CD4-positive, alpha-beta memory T cell (primary cell): ENCODE data around the gene ATP7B. TPM values are rescaled to one million over a fixed set of nuclear protein-coding genes. Genes with fewer than 3 reads are reported as not detected.
"Not testable (repeated sequence)": the region's sequence is repeated elsewhere in the genome, so short reads cannot be mapped to it uniquely, and the experiment has no call there.

Experiments
- CTCF ChIA-PET: fragments of 350-600 bp; sonication (Branson Sonifier 250); formaldehyde crosslinking; loops from one replicate; lab custom pipeline; 2021; ENCODE audit warnings: inconsistent platforms; ENCODE audit not compliant: partially characterized antibody; lab: Charles Lee
- POLR2A ChIA-PET: fragments of 350-600 bp; sonication (Branson Sonifier 250); formaldehyde crosslinking; loops from one replicate; lab custom pipeline; 2021; ENCODE audit not compliant: partially characterized antibody; lab: Charles Lee
- DNase-seq, 5 donors: peaks; one replicate each; pipeline versions ENCODE4 v3.0.0 to v3.0.0-alpha.2; 2020 to 2022; ENCODE audit warnings: mixed read lengths in 1 of 5
- H3K27ac ChIP-seq: one replicate; pipeline ENCODE4 v1.7.0; 2013; ENCODE audit warnings: low read depth, low read length
- H3K27me3 ChIP-seq: 2 replicates; pipeline ENCODE4 v1.7.0; 2013; ENCODE audit warnings: mild to moderate bottlenecking, low read length, moderate library complexity; ENCODE audit not compliant: insufficient read depth
- H3K36me3 ChIP-seq: 2 replicates; pipeline ENCODE4 v1.7.0; 2013; ENCODE audit warnings: mild to moderate bottlenecking, low read length, moderate library complexity; ENCODE audit not compliant: insufficient read depth
- H3K4me1 ChIP-seq: 2 replicates; pipeline ENCODE4 v1.7.0; 2013; ENCODE audit warnings: mild to moderate bottlenecking, low read length, moderate library complexity; ENCODE audit not compliant: insufficient read depth
- H3K4me3 ChIP-seq, 2 donors: one replicate each; pipeline ENCODE4 v1.7.0; 2013; ENCODE audit warnings: low read length in 2 of 2, mild to moderate bottlenecking in 1 of 2
- H3K9me3 ChIP-seq, 2 donors: one replicate each; pipeline ENCODE4 v1.7.0; 2013; ENCODE audit warnings: low read length in 2 of 2, control low read depth in 1 of 2; ENCODE audit not compliant: control insufficient read depth in 1 of 2
- H3K27ac Mint-ChIP-seq, 7 donors: one replicate each; pipeline ENCODE4 v1.8.0; 2020 to 2021; ENCODE audit warnings: mixed read lengths in 7 of 7, mild to moderate bottlenecking in 6 of 7, inconsistent platforms in 3 of 7, moderate library complexity in 3 of 7
- H3K27me3 Mint-ChIP-seq, 2 donors: one replicate each; pipeline ENCODE4 v1.8.0; 2020 to 2021; ENCODE audit warnings: mixed read lengths in 2 of 2
- H3K36me3 Mint-ChIP-seq, 2 donors: one replicate each; pipeline ENCODE4 v1.8.0; 2020 to 2021; ENCODE audit warnings: mixed read lengths in 2 of 2, inconsistent platforms in 1 of 2, mild to moderate bottlenecking in 1 of 2
- H3K4me1 Mint-ChIP-seq, 4 donors: one replicate each; pipeline ENCODE4 v1.8.0; 2020 to 2021; ENCODE audit warnings: mixed read lengths in 4 of 4, mild to moderate bottlenecking in 1 of 4
- H3K4me3 Mint-ChIP-seq, 8 donors: one replicate each; pipeline ENCODE4 v1.8.0; 2020 to 2021; ENCODE audit warnings: mixed read lengths in 8 of 8, mild to moderate bottlenecking in 7 of 8, moderate library complexity in 6 of 8, inconsistent platforms in 3 of 8
- H3K9me3 Mint-ChIP-seq, 8 donors: one replicate each; pipeline ENCODE4 v1.8.0; 2020 to 2021; ENCODE audit warnings: mixed read lengths in 8 of 8, mild to moderate bottlenecking in 5 of 8, inconsistent platforms in 3 of 8, moderate library complexity in 1 of 8
- intact Hi-C: fragments of 100-400 bp; cut with micrococcal nuclease; formaldehyde crosslinking; loops from one replicate; pipeline ENCODE4 v1.15.1; 2023
- polyA plus RNA-seq, 2 donors: library from polyadenylated mRNA; unstranded; fragments of 300-500 nt; fragmentation: Illumina TruSeq; gene quantifications; one replicate each; pipeline ENCODE4 v1.2.3, GENCODE V29; 2021
- total RNA-seq, 2 experiments: library from RNA; stranded (reverse); gene quantifications; one replicate each; pipeline ENCODE4 v1.2.3, GENCODE V29; 2021

ATP7B gene
- total and polyA plus RNA-seq, 4 experiments from 2014 or later = 0.28 to 1.4 (median 0.87) TPM

- Mint-ChIP-seq H3K36me3 (no peaks in the 10 kb centered on the region), H3K9me3 (no peaks in the 10 kb centered on the region), H3K4me1 (peaks cover 18 to 31% (median 23%) of the 10 kb centered on the region in 4 donors), H3K27me3 (peaks cover 0 to 2% of the 10 kb centered on the region in 2 donors), H3K4me3 (peak overlapping the region in 2 of 8 donors; percentile 9 to 30), H3K27ac (no peak overlapping the region)
- no peak for DNase-seq
- H3K4me1 ChIP-seq = peaks cover 6% of the 10 kb centered on the region
- intact Hi-C loops = no loop called here
- H3K27ac ChIP-seq = no peak overlapping the region
- H3K9me3 ChIP-seq = no peaks in the 10 kb centered on the region
- POLR2A ChIA-PET = no interaction called here
- CTCF ChIA-PET = interaction anchor here (1.5 kb wide), 2 partner anchors 9 to 95 kb away, joined by 4 read pairs; no protein-coding TSS in a partner anchor
- H3K4me3 ChIP-seq = no peak overlapping the region
- H3K36me3 ChIP-seq = no peaks in the 10 kb centered on the region
- H3K27me3 ChIP-seq = no peaks in the 10 kb centered on the region
Measured at GRCh38 chr13:51910508-51910907, 100.7 kb downstream of the ATP7B start.

DNA sequence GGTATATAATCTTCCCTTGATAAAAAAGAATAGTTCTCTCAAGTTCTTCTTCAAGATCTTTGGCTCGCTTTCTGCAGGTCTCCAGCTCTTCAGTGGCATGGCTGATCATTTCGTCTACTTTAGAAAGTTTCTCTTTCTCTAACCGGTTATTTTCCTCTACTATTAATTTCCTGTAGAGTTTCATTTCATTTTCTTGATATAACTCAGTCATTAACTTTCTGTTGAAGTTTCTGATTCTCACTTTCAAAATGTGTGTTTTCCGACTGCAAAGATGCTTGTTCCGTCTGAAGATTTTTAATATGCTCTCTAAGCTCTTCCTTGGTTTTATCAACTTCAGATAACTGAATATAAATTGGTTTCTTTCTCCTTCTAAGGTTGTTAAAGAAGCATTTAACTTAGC, 102.0 kb downstream of the ATP7B start:
- H3K36me3 ChIP-seq, H3K9me3 Mint-ChIP-seq, H3K36me3 Mint-ChIP-seq, H3K4me1 ChIP-seq, H3K4me3 ChIP-seq, H3K27me3 ChIP-seq, H3K27ac ChIP-seq, H3K9me3 ChIP-seq, DNase-seq, H3K27me3 Mint-ChIP-seq, intact Hi-C loops, POLR2A ChIA-PET: not testable (repeated sequence)
- H3K4me3 Mint-ChIP-seq = peak overlapping the region; percentile 2 to 84 (median 61)
- peak overlapping the region in 4 of 7 donors; percentile 54 to 82 (median 62) for H3K27ac Mint-ChIP-seq
- CTCF ChIA-PET = interaction anchor here (1.8 kb wide), 1 partner anchor 16 kb away, joined by 3 read pairs; no protein-coding TSS in a partner anchor
- peaks cover 18 to 31% (median 23%) of the 10 kb centered on the region in 4 donors for H3K4me1 Mint-ChIP-seq

DNA sequence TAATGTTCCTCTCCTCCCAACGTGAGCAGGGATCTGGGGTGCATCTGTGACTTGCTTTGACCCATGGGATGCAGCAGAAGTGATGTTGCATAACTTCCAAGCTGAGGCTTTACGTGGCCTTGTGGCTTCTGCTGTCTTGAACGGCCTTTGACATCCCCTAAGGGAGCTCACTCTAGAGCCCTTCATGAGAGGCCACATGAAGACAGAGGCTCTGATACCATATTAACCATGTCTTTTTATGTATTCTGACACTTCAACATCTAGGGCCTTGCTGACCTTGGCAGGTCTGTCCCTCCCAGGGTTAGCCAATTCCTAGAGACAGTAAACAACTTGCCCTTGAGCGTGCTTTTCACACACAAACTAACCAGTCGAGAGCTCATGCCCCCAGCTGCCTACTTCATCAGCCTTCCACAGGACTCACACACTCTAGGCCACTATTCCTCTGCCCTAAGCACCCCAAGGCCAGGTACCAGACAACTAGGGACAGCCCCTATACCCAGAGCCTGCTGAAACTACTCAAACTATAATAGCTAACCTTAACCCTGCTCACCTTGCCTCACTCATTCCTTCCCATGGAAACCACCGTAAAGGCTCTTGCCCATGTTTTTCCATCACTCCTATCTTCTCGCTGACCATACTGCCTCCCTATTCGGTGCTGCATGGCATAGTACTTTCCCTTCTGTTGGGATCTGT, 104.1 kb downstream of the ATP7B start:
- no peaks in the 10 kb centered on the region for H3K36me3 Mint-ChIP-seq
- Histone ChIP-seq H3K9me3 (no peaks in the 10 kb centered on the region), H3K27ac (no peak overlapping the region), H3K4me1 (peaks cover 6% of the 10 kb centered on the region), H3K4me3 (no peak overlapping the region), H3K27me3 (no peaks in the 10 kb centered on the region), H3K36me3 (no peaks in the 10 kb centered on the region)
- ChIA-PET CTCF (no interaction called here), POLR2A (no interaction called here)
- no peak for DNase-seq
- H3K27me3 Mint-ChIP-seq = peaks cover 0 to 5% of the 10 kb centered on the region in 2 donors
- H3K4me3 Mint-ChIP-seq = no peak overlapping the region
- H3K27ac Mint-ChIP-seq = no peak overlapping the region
- H3K9me3 Mint-ChIP-seq = no peaks in the 10 kb centered on the region
- intact Hi-C loops = no loop called here
- H3K4me1 Mint-ChIP-seq = peaks cover 22 to 42% (median 29%) of the 10 kb centered on the region in 4 donors

- no peak overlapping the region for H3K27ac ChIP-seq
- Mint-ChIP-seq H3K36me3 (no peaks in the 10 kb centered on the region), H3K27me3 (peaks cover 0 to 5% of the 10 kb centered on the region in 2 donors), H3K4me1 (peaks cover 17 to 42% (median 29%) of the 10 kb centered on the region in 4 donors), H3K4me3 (no peak overlapping the region), H3K9me3 (no peaks in the 10 kb centered on the region), H3K27ac (no peak overlapping the region)
- CTCF ChIA-PET = interaction anchor here (1.3 kb wide), 1 partner anchor 8 kb away, joined by 3 read pairs; no protein-coding TSS in a partner anchor
- H3K27me3 ChIP-seq = no peaks in the 10 kb centered on the region
- no peak for DNase-seq
- peaks cover 6% of the 10 kb centered on the region for H3K4me1 ChIP-seq
- H3K4me3 ChIP-seq = no peak overlapping the region
- intact Hi-C loops = no loop called here
- POLR2A ChIA-PET = no interaction called here
- H3K36me3 ChIP-seq = no peaks in the 10 kb centered on the region
- no peaks in the 10 kb centered on the region for H3K9me3 ChIP-seq
Measured at GRCh38 chr13:51906581-51906980, 104.7 kb downstream of the ATP7B start.

GRCh38 chr13:51905787-51906186, 105.5 kb downstream of the ATP7B start:
- Mint-ChIP-seq H3K4me3 (peak overlapping the region in 1 of 8 donors; percentile 39), H3K9me3 (no peaks in the 10 kb centered on the region), H3K4me1 (peaks cover 17 to 42% (median 29%) of the 10 kb centered on the region in 4 donors), H3K36me3 (no peaks in the 10 kb centered on the region), H3K27me3 (peaks cover 0 to 5% of the 10 kb centered on the region in 2 donors), H3K27ac (no peak overlapping the region)
- Histone ChIP-seq H3K36me3 (no peaks in the 10 kb centered on the region), H3K4me1 (peaks cover 6% of the 10 kb centered on the region), H3K27me3 (no peaks in the 10 kb centered on the region), H3K9me3 (no peaks in the 10 kb centered on the region), H3K27ac (no peak overlapping the region), H3K4me3 (no peak overlapping the region)
- ChIA-PET POLR2A (no interaction called here), CTCF (interaction anchor here (1.3 kb wide), 1 partner anchor 8 kb away, joined by 3 read pairs; no protein-coding TSS in a partner anchor)
- no peak for DNase-seq
- intact Hi-C loops = no loop called here

DNA sequence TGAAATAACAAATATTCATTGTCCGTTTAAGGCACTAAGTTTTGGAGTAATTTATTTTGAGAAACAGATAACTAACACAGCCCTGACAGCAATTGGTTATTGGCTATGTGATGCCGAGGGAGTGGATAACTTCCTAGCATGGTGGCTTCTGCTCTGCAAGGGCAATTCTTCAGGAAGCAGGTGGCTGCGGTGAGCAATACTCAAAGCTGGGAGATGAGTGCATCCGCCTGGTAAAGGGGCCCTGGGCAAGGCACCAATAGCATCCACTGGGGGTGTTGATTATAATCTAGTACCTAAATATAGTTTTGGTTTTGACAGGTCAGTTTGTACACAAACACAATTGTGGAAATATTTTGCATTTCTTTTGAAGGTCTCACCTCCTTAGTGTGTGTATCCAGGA, 108.5 kb downstream of the ATP7B start:
- H3K36me3 ChIP-seq = no peaks in the 10 kb centered on the region
- no peak overlapping the region for H3K27ac ChIP-seq
- no peak overlapping the region for H3K4me3 ChIP-seq
- H3K36me3 Mint-ChIP-seq = no peaks in the 10 kb centered on the region
- no peaks in the 10 kb centered on the region for H3K9me3 Mint-ChIP-seq
- no peak for DNase-seq
- no peaks in the 10 kb centered on the region for H3K9me3 ChIP-seq
- intact Hi-C loops = no loop called here
- no peak overlapping the region for H3K27ac Mint-ChIP-seq
- H3K27me3 ChIP-seq = no peaks in the 10 kb centered on the region
- ChIA-PET CTCF (interaction anchor here (1.3 to 1.9 kb wide), 2 partner anchors 8 to 10 kb away, joined by 4 to 7 read pairs; no protein-coding TSS in a partner anchor), POLR2A (no interaction called here)
- H3K27me3 Mint-ChIP-seq = peaks cover 0 to 5% of the 10 kb centered on the region in 2 donors
- no peak overlapping the region for H3K4me3 Mint-ChIP-seq
- H3K4me1 ChIP-seq = no peaks in the 10 kb centered on the region
- H3K4me1 Mint-ChIP-seq = peaks cover 4 to 21% (median 14%) of the 10 kb centered on the region in 4 donors

DNA sequence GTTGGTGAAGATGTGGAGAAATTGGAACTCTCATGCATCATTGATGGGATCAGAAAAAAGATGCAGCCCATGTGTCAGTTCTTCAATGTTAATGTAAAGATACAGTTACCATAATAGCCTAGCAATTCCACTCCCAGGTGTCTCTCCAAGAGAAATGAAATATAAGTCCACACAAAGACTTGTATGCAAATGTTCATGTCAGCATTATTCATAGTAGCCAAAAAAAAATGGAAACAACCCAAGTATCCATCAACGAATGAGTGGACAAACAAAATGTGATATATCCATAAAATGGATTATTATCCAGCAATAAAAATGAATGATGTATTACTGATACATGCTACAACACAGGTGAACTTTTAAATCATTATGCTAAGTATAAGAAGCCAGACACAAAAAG, 110.8 kb downstream of the ATP7B start:
- CTCF ChIA-PET = no interaction called here
- intact Hi-C loops = no loop called here
- Mint-ChIP-seq H3K27me3 (peaks cover 0 to 8% of the 10 kb centered on the region in 2 donors), H3K4me1 (peaks cover 8 to 11% (median 9%) of the 10 kb centered on the region in 4 donors), H3K36me3 (no peaks in the 10 kb centered on the region), H3K9me3 (no peaks in the 10 kb centered on the region), H3K4me3 (no peak overlapping the region), H3K27ac (no peak overlapping the region)
- H3K27ac ChIP-seq = no peak overlapping the region
- no peak for DNase-seq
- no peaks in the 10 kb centered on the region for H3K27me3 ChIP-seq
- no peak overlapping the region for H3K4me3 ChIP-seq
- no peaks in the 10 kb centered on the region for H3K4me1 ChIP-seq
- POLR2A ChIA-PET = no interaction called here
- no peaks in the 10 kb centered on the region for H3K36me3 ChIP-seq
- H3K9me3 ChIP-seq = no peaks in the 10 kb centered on the region
